ENCODE results near the gene SELENON.

The SELENON gene

GRCh38 chr1:25793585-25794170, 6.3 kb upstream of the SELENON start:
- no peak for DNase-seq

- no peak for DNase-seq
Measured at GRCh38 chr1:25794325-25794724, 5.7 kb upstream of the SELENON start.

GRCh38 chr1:25795211-25795610, 4.8 kb upstream of the SELENON start:
- DNase-seq, result peak; percentile 22

- no peak for DNase-seq
Measured at GRCh38 chr1:25795946-25796810, 3.8 kb upstream of the SELENON start.

DNA sequence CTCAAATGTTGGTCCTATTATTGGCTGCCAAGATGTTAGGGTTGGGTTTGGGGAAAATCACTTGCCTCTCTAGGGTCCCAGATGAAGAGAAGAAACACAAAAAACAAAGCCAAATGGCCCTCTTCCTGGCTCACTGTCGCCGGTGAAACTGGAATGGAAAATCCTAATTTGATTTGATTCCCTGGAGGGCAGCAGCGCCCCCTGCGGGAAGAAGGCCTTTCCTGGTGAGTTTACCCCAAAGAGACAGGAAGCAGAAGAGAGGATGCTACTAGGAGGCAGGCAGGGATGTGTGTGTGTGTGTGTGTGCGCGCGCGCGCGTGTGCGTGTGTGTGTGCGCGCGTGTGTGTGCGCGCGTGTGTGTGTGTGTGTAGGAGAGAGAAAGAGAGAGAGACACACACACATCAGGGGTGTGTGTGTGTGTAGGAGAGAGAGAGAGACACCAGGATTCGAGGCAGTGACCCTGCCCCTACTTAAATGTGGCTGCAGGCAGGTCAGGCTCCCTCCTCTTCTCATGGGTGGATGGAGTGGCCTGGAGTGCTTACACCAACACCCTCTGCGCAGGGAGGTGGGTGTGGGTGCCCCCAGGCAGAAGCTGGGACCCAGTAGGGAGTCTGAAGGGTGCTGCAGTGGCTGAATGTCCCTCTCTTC, 3.1 kb upstream of the SELENON start:
- peak; percentile 71 for DNase-seq

GRCh38 chr1:25797939-25798338, 2.1 kb upstream of the SELENON start:
- no peak for DNase-seq

DNA sequence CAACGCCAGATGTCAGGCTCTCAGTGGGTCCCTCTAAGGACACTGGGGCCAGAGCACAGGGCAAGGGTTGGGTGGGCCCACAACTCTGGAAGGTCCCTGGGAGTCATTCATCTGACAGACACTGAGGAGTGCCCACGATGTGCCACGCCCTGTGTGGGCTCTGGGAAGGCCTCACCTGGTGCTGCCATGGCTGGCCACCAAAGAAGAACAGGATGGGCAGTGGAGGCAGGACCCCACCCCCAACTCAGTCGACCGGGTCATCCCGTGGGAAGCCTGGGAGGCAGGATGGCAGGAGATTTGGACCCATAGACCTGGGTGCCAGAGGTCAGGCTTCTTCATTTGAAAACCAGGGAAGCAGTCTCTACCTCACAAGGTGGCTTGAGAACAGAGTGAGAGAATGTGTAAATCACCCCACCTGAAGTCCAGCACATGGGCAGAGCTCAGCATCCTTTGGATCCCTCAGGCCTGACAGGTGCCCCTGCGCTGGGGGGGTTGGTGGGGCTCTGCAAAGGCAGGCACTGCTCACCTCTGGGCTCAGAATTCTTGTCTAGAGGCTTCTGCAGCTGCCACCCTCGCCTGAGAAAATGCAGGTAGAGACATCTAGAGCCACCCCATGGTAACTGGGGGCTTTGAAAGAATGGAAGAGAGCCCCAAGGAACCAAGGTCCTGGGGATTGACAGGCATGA, 1.2 kb upstream of the SELENON start:
- no peak for DNase-seq

DNA sequence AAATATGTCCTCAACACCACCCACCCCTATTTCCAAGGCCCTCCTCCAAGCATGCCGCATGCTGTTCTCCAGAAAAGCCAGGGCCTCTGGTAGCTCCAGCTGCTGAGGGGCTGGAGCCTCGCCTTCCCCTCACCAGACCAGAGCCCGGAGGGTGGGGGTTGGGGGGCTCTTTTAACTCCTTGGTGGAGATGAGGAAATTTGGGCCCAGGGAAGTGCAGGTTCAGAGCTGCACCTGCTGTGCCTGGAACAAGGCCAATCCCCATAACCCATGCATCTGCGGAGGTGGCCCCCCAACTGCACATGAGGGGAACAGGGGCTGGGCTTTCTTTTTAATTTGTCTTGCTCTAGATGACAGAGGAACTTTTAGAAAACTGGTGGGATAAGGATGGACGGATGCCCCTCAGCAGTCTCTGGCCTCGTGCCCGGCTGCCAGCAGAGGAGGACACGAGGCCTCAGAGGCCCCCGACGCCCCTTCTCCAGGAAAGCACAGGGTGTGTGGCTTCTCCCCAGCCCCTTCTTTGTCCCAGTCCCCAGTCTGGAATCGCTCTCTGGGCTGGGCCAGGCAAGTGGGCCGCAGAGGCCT, 550 bp upstream of the SELENON start:
- no peak for DNase-seq

GRCh38 chr1:25800703-25801377, 847 bp downstream of the SELENON start:
- DNase-seq, result no peak

- DNase-seq, result no peak
Measured at GRCh38 chr1:25802915-25803314, 2.9 kb downstream of the SELENON start.

DNA sequence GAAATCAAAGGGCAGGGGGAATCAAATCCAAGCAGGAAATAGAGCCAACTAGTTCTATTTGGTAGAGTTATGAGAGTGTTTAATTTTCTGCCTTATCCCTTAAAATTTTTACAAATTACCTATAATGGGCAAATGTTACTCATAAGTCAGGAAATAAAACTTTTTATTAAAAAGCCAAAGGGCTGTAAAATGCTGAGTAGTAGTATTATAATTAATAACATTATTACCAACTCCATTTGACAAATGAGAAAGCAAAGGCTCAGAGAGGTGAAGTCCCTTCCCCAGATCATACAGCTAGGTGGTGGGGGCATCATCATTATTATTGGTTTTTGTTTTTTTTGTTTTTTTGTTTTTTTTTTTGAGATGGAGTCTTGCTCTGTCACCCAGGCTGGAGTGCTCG, 3.4 kb downstream of the SELENON start:
- no peak for DNase-seq

DNA sequence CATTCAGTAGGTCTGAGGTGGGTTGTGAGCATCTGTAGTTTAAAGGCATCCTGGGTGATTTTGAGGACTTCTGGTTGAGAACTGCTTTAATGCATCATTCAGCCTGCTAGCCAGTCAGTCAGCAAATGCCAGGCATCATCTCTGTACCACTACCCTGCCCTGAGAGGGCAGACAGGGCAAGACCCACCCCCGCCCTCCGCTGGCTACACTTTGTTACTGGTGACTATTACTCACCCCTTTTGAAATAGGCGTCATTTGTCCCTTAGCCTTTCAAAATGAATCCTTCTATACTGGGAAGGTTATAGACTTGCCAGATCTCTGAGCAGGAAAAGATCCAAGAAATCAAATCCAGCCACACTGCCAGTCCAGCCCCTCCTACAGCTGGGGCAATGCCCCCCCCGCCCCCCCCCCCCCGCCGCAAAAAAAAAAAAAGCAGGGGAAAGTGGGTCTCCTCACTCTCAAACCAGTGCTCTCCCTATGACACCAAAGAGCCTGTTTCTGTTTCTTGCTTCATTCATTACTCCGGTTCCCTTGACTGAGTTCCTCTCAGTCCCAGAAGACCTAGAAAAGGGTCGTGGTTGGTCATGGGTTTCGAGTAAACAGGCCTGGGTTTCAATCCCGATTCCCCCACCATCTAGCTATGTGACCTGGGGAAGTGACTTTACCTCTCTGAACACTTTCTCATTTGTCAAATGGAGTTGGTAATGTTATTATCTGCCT, 4.4 kb downstream of the SELENON start:
- DNase-seq, result no peak

DNA sequence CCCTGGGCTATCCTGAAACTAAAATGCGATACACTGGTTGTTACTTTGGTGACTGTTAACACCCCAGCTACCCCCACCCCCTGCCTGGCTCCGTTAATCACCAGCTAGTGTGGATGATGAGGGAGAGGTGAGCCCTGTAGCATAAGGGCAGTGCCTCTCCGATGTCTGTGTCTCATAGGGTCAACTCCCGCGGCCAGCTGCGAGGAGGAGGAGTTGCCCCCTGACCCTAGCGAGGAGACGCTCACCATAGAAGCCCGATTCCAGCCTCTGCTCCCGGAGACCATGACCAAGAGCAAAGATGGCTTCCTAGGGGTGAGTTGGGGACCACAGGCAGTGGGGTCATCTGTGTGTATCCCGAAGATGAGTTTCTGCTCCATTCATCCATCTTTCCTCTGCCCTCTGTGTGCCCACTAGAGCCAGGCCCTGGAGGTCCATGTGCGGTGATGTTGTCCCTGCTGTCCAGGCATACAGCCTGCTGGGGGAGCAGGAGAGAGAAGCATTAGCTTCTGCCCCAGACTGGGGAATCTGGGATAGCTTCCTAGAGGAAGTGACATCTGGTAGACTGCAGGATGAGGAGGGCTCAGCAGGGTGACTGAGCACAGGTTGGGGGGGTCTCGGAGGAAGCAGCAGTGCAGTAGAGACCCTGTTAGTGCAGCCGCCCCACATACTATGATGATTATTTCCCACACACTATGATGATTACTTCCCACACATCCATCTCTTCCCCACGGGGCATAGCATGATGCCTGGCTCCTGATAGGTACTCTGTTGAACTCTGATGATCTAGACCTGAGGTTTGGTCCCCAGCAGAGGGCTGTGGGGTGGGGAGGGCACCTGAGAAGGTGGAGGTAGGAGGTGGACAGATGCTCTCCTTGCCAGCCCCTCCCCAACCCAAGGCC, 5.2 kb downstream of the SELENON start:
- no peak for DNase-seq

DNA sequence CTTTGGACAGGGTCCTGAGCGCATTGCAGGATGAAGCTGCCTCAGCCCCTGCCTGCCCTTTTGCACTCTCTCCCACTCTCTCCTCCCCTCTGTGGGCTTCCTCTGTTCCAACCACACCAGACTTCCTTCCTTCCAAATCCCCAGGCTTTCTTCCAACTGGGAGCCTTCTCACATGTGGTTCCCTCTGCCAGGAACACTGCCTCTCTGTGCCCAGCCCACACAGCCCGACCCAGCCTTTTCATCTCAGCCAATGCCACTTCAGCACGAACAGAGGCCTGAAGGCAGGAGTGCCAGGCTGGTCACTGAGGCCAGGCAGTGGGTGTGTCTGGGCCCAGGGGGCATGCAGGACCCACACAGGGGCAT, 5.9 kb downstream of the SELENON start:
- DNase-seq, result no peak

DNA sequence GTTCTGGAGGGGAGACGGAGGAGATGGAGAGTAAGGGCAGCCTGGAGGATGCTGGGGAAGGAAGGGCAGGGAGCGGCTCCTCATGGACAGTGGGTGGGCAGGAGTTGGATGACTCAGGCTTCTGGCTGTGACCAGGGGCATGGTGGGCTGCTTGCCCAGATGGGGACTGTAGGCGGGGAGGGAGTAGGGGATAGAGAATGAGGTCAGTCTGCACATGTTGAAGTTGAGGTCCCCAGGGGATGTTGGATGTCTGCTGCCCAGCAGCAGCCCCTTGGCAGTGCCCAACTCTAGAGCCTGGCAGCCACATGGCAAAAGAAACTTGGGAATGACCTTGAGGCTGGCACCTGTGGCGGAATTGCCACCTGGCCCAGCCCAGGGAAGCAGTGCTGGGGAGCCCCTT, 6.4 kb downstream of the SELENON start:
- DNase-seq, result peak; percentile 30

- no peak for DNase-seq
Measured at GRCh38 chr1:25807480-25808390, 7.7 kb downstream of the SELENON start.

DNA sequence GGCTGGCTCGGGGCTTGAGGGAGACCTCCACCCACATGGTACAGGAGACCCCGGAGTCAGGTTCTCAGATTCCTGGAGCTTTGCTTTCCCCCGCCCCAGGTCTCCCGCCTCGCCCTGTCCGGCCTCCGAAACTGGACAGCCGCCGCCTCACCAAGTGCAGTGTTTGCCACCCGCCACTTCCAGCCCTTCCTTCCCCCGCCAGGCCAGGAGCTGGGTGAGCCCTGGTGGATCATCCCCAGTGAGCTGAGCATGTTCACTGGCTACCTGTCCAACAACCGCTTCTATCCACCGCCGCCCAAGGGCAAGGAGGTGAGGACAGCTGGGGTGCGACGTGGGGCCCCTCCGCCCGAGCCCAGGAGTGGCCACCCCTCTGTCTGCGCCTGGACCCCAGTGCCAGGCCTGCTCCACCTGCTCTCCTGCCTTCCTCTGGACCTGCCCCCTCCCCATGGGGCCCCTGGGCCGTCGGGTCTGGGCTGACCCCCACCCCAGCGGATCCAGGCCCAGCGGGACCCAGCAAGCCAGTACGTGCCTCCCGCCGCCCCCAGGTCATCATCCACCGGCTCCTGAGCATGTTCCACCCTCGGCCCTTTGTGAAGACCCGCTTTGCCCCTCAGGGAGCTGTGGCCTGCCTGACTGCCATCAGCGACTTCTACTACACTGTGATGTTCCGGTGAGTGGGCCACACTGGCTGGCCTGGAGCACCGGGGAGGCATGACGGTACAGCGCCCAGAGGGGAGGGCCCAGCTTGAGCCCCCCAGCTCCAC, 8.7 kb downstream of the SELENON start:
- no peak for DNase-seq

DNA sequence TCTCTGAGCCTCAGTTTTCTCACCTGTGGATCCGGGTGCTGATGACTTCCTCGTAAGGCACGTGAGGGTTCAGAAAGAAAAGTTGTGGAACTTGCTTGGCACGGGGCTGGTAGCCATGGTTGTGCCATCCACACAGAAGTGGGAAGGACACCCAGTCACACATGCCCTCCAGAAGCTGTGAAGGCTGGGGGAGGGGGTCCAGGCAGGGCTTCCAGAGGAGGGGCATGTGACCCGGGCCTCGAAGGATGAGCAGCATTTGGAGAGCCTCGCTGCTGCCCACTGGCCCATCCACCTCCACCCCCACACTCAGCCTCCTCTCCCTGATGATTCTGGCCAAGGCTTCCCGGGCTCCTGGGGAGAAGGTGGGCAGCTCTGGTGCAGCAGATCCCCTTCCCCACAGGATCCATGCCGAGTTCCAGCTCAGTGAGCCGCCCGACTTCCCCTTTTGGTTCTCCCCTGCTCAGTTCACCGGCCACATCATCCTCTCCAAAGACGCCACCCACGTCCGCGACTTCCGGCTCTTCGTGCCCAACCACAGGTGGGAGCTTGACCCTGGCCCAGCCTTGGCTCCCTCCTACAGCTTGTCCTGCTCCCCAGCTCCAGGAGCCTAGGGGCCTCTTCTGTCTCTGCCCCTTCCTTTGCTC, 9.4 kb downstream of the SELENON start:
- DNase-seq, result no peak
